Measurements from ENCODE around the gene ST14.

GRCh38 chr11:130201026-130201425 lies 41.4 kb downstream of the ST14 start:
- TF ChIP-seq CTCF (IDR thresholded peaks at IDR 0.05), result no peak
- TF ChIP-seq POLR2A (IDR thresholded peaks at IDR 0.05), result no peak
- TF ChIP-seq POLR2AphosphoS5 (IDR thresholded peaks at IDR 0.05), result no peak
